Measurements from ENCODE around the gene OR14C36. TPM values are rescaled to one million over a fixed set of nuclear protein-coding genes. Genes with fewer than 3 reads are reported as not detected.

The OR14C36 gene
- total RNA-seq, 1 experiment from 2014 or later = not detected

DNA sequence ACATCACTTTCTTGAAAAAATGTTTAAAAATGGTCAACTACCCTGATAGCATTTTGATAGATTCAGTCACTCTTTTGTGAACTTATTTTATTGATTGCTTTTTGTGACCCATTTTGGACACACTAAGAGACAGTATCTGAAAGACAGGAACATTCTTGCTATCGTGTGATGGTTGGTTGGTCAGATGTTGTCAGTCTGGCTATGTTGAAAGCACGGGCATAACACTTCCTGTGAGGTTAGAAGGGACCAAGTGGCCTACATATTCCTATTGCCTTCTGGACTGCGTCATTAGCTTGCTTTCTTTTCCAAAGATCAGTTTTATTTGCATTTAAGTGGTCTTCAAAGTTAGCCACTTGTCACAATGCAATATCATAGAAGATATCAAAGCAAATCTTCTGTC is 28.3 kb downstream of the OR14C36 start:
- TF ChIP-seq, protein P1, sequence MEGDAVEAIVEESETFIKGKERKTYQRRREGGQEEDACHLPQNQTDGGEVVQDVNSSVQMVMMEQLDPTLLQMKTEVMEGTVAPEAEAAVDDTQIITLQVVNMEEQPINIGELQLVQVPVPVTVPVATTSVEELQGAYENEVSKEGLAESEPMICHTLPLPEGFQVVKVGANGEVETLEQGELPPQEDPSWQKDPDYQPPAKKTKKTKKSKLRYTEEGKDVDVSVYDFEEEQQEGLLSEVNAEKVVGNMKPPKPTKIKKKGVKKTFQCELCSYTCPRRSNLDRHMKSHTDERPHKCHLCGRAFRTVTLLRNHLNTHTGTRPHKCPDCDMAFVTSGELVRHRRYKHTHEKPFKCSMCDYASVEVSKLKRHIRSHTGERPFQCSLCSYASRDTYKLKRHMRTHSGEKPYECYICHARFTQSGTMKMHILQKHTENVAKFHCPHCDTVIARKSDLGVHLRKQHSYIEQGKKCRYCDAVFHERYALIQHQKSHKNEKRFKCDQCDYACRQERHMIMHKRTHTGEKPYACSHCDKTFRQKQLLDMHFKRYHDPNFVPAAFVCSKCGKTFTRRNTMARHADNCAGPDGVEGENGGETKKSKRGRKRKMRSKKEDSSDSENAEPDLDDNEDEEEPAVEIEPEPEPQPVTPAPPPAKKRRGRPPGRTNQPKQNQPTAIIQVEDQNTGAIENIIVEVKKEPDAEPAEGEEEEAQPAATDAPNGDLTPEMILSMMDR (conservative IDR thresholded peaks at IDR 0.05) = no peak
- no peak overlapping the region for H3K4me2 ChIP-seq (ENCODE audit: insufficient read depth, insufficient read length, low read length)
- no CpG with 5 or more reads among the region's 3 CpGs for WGBS (ENCODE audit: extremely low coverage, insufficient read length, low lambda C conversion rate)
- no peak overlapping the region for H2AFZ ChIP-seq (ENCODE audit: low read length)
- no peak overlapping the region for H3T11ph ChIP-seq (ENCODE audit: low read length)
- no peaks in the 10 kb centered on the region for H3K79me1 ChIP-seq (ENCODE audit: insufficient read depth, low read depth, low read length, poor library complexity, severe bottlenecking)
- no peak overlapping the region for H4K8ac ChIP-seq (replicated peaks; ENCODE audit: insufficient read length, low read depth, low read length)
- no peak overlapping the region for H3K56ac ChIP-seq (ENCODE audit: insufficient read length, low read depth, low read length)
- no peak overlapping the region for H3K9ac ChIP-seq (ENCODE audit: extremely low read depth, insufficient read length, low read length)
- no peak overlapping the region for H3K4ac ChIP-seq (ENCODE audit: low read depth, low read length)
- H2BK15ac ChIP-seq (ENCODE audit: low read depth, low read length) = no peak overlapping the region
- no peak overlapping the region for H3K4me3 Mint-ChIP-seq
- no peaks in the 10 kb centered on the region for H3K27me3 ChIP-seq (ENCODE audit: insufficient read depth, low read length)
- no peak overlapping the region for H2AK5ac ChIP-seq (ENCODE audit: insufficient read length, low read length)
- H4K5ac ChIP-seq (ENCODE audit: insufficient read length, low read depth, low read length) = no peak overlapping the region
- H2BK5ac ChIP-seq (ENCODE audit: insufficient read length, low read length) = no peak overlapping the region
- no peaks in the 10 kb centered on the region for H3K4me1 Mint-ChIP-seq
- no peaks in the 10 kb centered on the region for H4K20me1 ChIP-seq (ENCODE audit: control insufficient read depth, insufficient read depth, insufficient read length)
- no peaks in the 10 kb centered on the region for H3K23me2 ChIP-seq (ENCODE audit: insufficient read length, low read depth, low read length, poor library complexity, severe bottlenecking)
- no peak overlapping the region for H2BK20ac ChIP-seq (ENCODE audit: low read depth, low read length, poor library complexity, severe bottlenecking)
- no peak overlapping the region for H3K27ac Mint-ChIP-seq
- H2BK120ac ChIP-seq (ENCODE audit: low read depth, low read length, poor library complexity, severe bottlenecking) = no peak overlapping the region
- H3K9me3 Mint-ChIP-seq = peaks cover 78 to 86% of the 10 kb centered on the region in 2 experiments
- no peak overlapping the region for H4K91ac ChIP-seq (ENCODE audit: insufficient read length, low read depth, low read length)
- H3K18ac ChIP-seq (ENCODE audit: insufficient read length, low read depth, low read length) = no peak overlapping the region
- no peaks in the 10 kb centered on the region for H3K4me1 ChIP-seq (ENCODE audit: insufficient read depth, low read length)
- H3K14ac ChIP-seq (ENCODE audit: insufficient read depth, low read length) = no peak overlapping the region
- H3K27ac ChIP-seq (ENCODE audit: insufficient read length, low read depth, low read length) = no peak overlapping the region
- DNase-seq = no peak
- no peak overlapping the region for H2BK12ac ChIP-seq (ENCODE audit: insufficient read length, low read depth, low read length)
- H3K9me3 ChIP-seq (ENCODE audit: control insufficient read depth, low read depth, low read length) = peaks cover 69% of the 10 kb centered on the region
- H3K79me2 ChIP-seq (ENCODE audit: insufficient read depth, low read length) = no peaks in the 10 kb centered on the region
- H3K36me3 Mint-ChIP-seq (ENCODE audit: insufficient read depth in 1 of 3, low read depth in 3 of 3) = peaks cover 1 to 23% (median 18%) of the 10 kb centered on the region in 3 experiments; a peak in 6 of 7 replicates
- H3K23ac ChIP-seq (ENCODE audit: insufficient read length, low read depth, low read length) = no peak overlapping the region
- H3K27me3 Mint-ChIP-seq (ENCODE audit: low read depth) = no peaks in the 10 kb centered on the region
